K562 (cell line): ENCODE measurements around the gene XCL1. TPM values are rescaled to one million over a fixed set of nuclear protein-coding genes. Genes with fewer than 3 reads are reported as not detected.

Experiments
- ATAC-seq: fragments of 200-7000 bp; cut with Tn5 transposase; 3 replicates; pipeline ENCODE4 v1.9.1; 2020; ENCODE audit warnings: moderate library complexity
- BruUV-seq: library from RNA; stranded (reverse); fragments of 400-500 nt; replicated peaks from 2 replicates; lab custom pipeline; 2021; lab: Mats Ljungman, UMichigan
- CTCF ChIA-PET: fragments of 300-600 bp; formaldehyde crosslinking; extraction: SDS; loops from one replicate; lab custom pipeline; 2021; ENCODE audit warnings: low intra/inter-chr PET ratio; lab: Yijun Ruan, JAX
- POLR2A ChIA-PET: fragments of 300-600, 350-650 bp; sonication (Branson Sonifier 250); formaldehyde crosslinking; extraction: SDS; loops from one replicate; lab custom pipeline; 2021; ENCODE audit warnings: antibody characterized with exemption, inconsistent platforms; lab: Yijun Ruan, JAX
- DNase-seq, 4 experiments: peaks; one replicate each; pipeline versions ENCODE4 v3.0.0 to v3.0.0-alpha.2; 2011 to 2018; ENCODE audit warnings: low spot score in 3 of 4, mixed read lengths in 3 of 4; ENCODE audit errors: extremely low read depth in 1 of 4
- FAIRE-seq: peaks from 2 replicates; lab custom pipeline; 2011; peaks lifted over from hg19 to GRCh38; lab: Jason Lieb, UNC
- H2AFZ ChIP-seq: 2 replicates; pipeline ENCODE4 v1.6.0; 2011; ENCODE audit warnings: low read depth, low read length, control low read depth, inconsistent platforms
- H3K27ac ChIP-seq: fragments of 200-600 bp; 3 replicates; pipeline ENCODE4 v1.8.0; 2011; ENCODE audit warnings: low read depth, mild to moderate bottlenecking, control low read depth, inconsistent platforms, low read length, moderate library complexity, mixed read lengths; ENCODE audit errors: extremely low read depth
- H3K27me3 ChIP-seq, 2 experiments: fragments of 300-600 bp in 1 of 2; 2 replicates in 1 of 2; 3 replicates in 1 of 2; pipeline versions ENCODE4 v1.6.0 to v1.8.0; 2011; ENCODE audit warnings: inconsistent platforms in 2 of 2, low read length in 2 of 2, mild to moderate bottlenecking in 1 of 2, mixed read lengths in 1 of 2, moderate library complexity in 1 of 2; ENCODE audit not compliant: control insufficient read depth in 2 of 2, insufficient read depth in 2 of 2
- H3K36me3 ChIP-seq: fragments of 300-600 bp; 3 replicates; pipeline ENCODE4 v1.8.0; 2011; ENCODE audit warnings: mild to moderate bottlenecking, low read length, inconsistent platforms; ENCODE audit not compliant: control insufficient read depth, insufficient read depth
- H3K4me1 ChIP-seq, 2 experiments: fragments of 200-600 bp in 1 of 2; replicated peaks in 1 of 2; 2 replicates in 1 of 2; 3 replicates in 1 of 2; pipeline versions ENCODE4 v1.5.1 to v1.8.0; 2011; ENCODE audit warnings: inconsistent platforms in 2 of 2, low read length in 2 of 2, mild to moderate bottlenecking in 1 of 2, mixed read lengths in 1 of 2, moderate library complexity in 1 of 2; ENCODE audit not compliant: control insufficient read depth in 2 of 2, insufficient read depth in 2 of 2
- H3K4me2 ChIP-seq: 2 replicates; pipeline ENCODE4 v1.6.1; 2011; ENCODE audit warnings: low read length, control low read depth, inconsistent platforms, mixed read lengths; ENCODE audit not compliant: insufficient read depth
- H3K4me3 ChIP-seq: fragments of 200-600 bp; sonication (generic), shearing (Covaris generic); 2 replicates; pipeline ENCODE4 v1.5.1; 2016; ENCODE audit warnings: control low read depth, inconsistent platforms
- H3K79me2 ChIP-seq: fragments of 200-600 bp; 3 replicates; pipeline ENCODE4 v1.8.0; 2011; ENCODE audit warnings: low read length, inconsistent platforms; ENCODE audit not compliant: control insufficient read depth, insufficient read depth
- H3K9ac ChIP-seq, 2 experiments: 2 replicates each; pipeline versions ENCODE4 v1.6.0 to v1.6.1; 2011; ENCODE audit warnings: low read depth in 2 of 2, low read length in 2 of 2, control low read depth in 1 of 2, inconsistent platforms in 1 of 2, mild to moderate bottlenecking in 1 of 2, mixed read lengths in 1 of 2; ENCODE audit not compliant: insufficient read depth in 1 of 2
- H3K9me1 ChIP-seq: one replicate; pipeline ENCODE4 v1.6.0; 2011; ENCODE audit warnings: inconsistent platforms, mild to moderate bottlenecking, low read length, moderate library complexity; ENCODE audit not compliant: control insufficient read depth, insufficient read depth
- H3K9me3 ChIP-seq: replicated peaks from 2 replicates; pipeline ENCODE4 v1.5.1; 2011; ENCODE audit warnings: low read depth, low read length, inconsistent platforms; ENCODE audit not compliant: control insufficient read depth, insufficient read depth
- H4K20me1 ChIP-seq: replicated peaks from 2 replicates; pipeline ENCODE4 v1.6.1; 2011; ENCODE audit warnings: low read length, inconsistent platforms, mixed read lengths; ENCODE audit not compliant: control insufficient read depth, insufficient read depth
- ETS2 ChIP-seq: IDR thresholded peaks from 2 replicates; pipeline ENCODE4 v1.6.1; 2016; ENCODE audit warnings: borderline replicate concordance, missing genetic modification characterization, mild to moderate bottlenecking, moderate library complexity, missing compliant biosample characterization; ENCODE audit not compliant: poor library complexity, severe bottlenecking
- FOXA3 ChIP-seq, 2 experiments: fragments of 450-650 bp in 1 of 2; sonication (generic) in 1 of 2; formaldehyde crosslinking; IDR thresholded peaks in 1 of 2; conservative IDR thresholded peaks in 1 of 2; 2 replicates each; pipeline versions ENCODE4 v1.4.0 to v1.8.0; 2020 to 2022; ENCODE audit warnings: mild to moderate bottlenecking in 2 of 2, missing genetic modification reagents in 1 of 2
- KDM5B ChIP-seq: fragments of 200-600 bp; sonication (generic); IDR thresholded peaks from 2 replicates; pipeline ENCODE4 v1.6.1; 2012; ENCODE audit warnings: low read depth, mild to moderate bottlenecking, moderate library complexity, low read length, control low read depth, inconsistent platforms; ENCODE audit not compliant: insufficient replicate concordance
- LARP7 ChIP-seq: fragments of 450-650 bp; IDR thresholded peaks from 2 replicates; pipeline ENCODE4 v1.6.1; 2016
- SMAD1 ChIP-seq: fragments of 150-350 bp; IDR thresholded peaks from 2 replicates; pipeline ENCODE4 v1.6.1; 2014; ENCODE audit warnings: low read length, low read depth; ENCODE audit not compliant: partially characterized antibody
- TARDBP ChIP-seq: fragments of 450-650 bp; IDR thresholded peaks from 2 replicates; pipeline ENCODE4 v1.6.1; 2016
- ZKSCAN1 ChIP-seq: fragments of 150-350 bp; IDR thresholded peaks from 2 replicates; pipeline ENCODE4 v1.6.1; 2016; ENCODE audit warnings: low read depth, low read length
- ZNF140 ChIP-seq: fragments of 250-450 bp; sonication (Bioruptor Pico); IDR thresholded peaks from 2 replicates; pipeline ENCODE4 v1.8.0; 2021; ENCODE audit warnings: moderate library complexity, mild to moderate bottlenecking, inconsistent platforms
- ZNF584 ChIP-seq: fragments of 200-800 bp; sonication (Bioruptor generic); IDR thresholded peaks from 2 replicates; pipeline ENCODE4 v1.6.1; 2016; ENCODE audit warnings: low read depth, mild to moderate bottlenecking, missing genetic modification characterization, missing compliant biosample characterization
- ZNF589 ChIP-seq: fragments of 200-800 bp; sonication (Bioruptor generic); IDR thresholded peaks from 2 replicates; pipeline ENCODE4 v1.6.1; 2016; ENCODE audit warnings: low read depth, missing genetic modification characterization, missing compliant biosample characterization
- in situ Hi-C: fragments of 300-500 bp; cut with MboI; formaldehyde crosslinking; loops from 4 replicates; pipeline ENCODE4 v1.15.0; 2018; ENCODE audit warnings: inconsistent platforms, mixed read lengths
- intact Hi-C: fragments of 100-400 bp; cut with micrococcal nuclease; formaldehyde crosslinking; loops from 2 replicates; pipeline ENCODE4 v1.14.2; 2022
- polyA plus RNA-seq, 8 experiments: library from polyadenylated mRNA; depleted of rRNA in 4 of 8; stranded (reverse) in 5 of 8; unstranded in 3 of 8; fragments of >200 nt; fragmentation: Nextera tagmentation in 2 of 8; fragmentation: Illumina TruSeq in 1 of 8; extraction: Ambion mirVana in 2 of 8; extraction: Trizol in 1 of 8; gene quantifications; 2 replicates each; pipeline versions ENCODE4 v1.2.1 to v1.2.3, GENCODE V29; 2011 to 2014; ENCODE audit warnings: inconsistent platforms in 1 of 8, missing spikeins in 1 of 8
- total RNA-seq, 7 experiments: library from RNA; depleted of rRNA in 6 of 7; stranded (reverse); fragments of >200 nt in 6 of 7; fragmentation: Illumina TruSeq in 2 of 7; extraction: Trizol in 2 of 7; gene quantifications; 2 replicates each; pipeline versions ENCODE4 v1.2.1 to v1.2.3, GENCODE V29; 2011 to 2021; ENCODE audit warnings: low replicate concordance in 1 of 7
- TF ChIP-seq, protein P1 (sequence below): sonication (generic); formaldehyde crosslinking; IDR thresholded peaks from 2 replicates; pipeline ENCODE4 v1.8.0; 2022; ENCODE audit warnings: missing genetic modification reagents, mild to moderate bottlenecking, moderate library complexity, borderline replicate concordance

Gene XCL1
- total and polyA plus RNA-seq, 9 of the 15 experiments (the other 6 are each of a cell fraction or from before 2014, with no cell fraction given): 0.06 to 0.09 (median 0.06) TPM; not detected in 6

DNA sequence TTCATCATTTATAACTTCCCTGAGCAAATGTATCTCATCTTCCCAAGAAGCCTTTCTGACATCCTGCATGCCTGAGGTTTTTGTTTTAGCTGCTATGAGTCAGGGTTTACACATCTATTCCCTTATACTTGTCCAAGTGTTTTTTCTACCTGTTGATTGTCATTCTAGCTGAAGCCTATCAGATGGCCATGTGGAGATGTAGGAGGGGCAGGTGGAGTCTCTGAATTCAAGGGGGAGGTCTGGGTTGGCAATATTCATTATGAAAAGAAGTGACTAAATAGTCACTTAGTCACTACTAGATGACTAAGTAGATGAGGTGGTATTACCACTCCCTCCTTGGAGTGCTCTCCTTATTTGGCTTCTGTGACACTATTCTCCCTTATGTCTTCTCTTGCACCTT lies 52.4 kb downstream of the XCL1 start:
- no peaks in the 10 kb centered on the region for H3K79me2 ChIP-seq
- in situ Hi-C loops (no loop called here), intact Hi-C loops (no loop called here)
- BruUV-seq: no TSS peak
- H3K27me3 ChIP-seq: peaks cover 0 to 7% of the 10 kb centered on the region in 2 experiments; a peak in 1 of 5 replicates
- ATAC-seq (no peak), FAIRE-seq (no peak), DNase-seq (no peak)
- ChIA-PET CTCF (no interaction called here), POLR2A (no interaction called here)
- H3K36me3 ChIP-seq: no peaks in the 10 kb centered on the region
- no peak overlapping the region for H2AFZ ChIP-seq
- no peaks in the 10 kb centered on the region for H3K9me3 ChIP-seq
- H3K9ac ChIP-seq: no peak overlapping the region
- H3K4me1 ChIP-seq: no peaks in the 10 kb centered on the region
- H4K20me1 ChIP-seq: no peaks in the 10 kb centered on the region
- no peak overlapping the region for H3K4me2 ChIP-seq
- no peak overlapping the region for H3K4me3 ChIP-seq
- TF ChIP-seq ZNF589 (CRISPR knock-in tag): no peak
- TF ChIP-seq ZNF140: no peak
- no peak for TF ChIP-seq ZKSCAN1
- TF ChIP-seq, protein P1, sequence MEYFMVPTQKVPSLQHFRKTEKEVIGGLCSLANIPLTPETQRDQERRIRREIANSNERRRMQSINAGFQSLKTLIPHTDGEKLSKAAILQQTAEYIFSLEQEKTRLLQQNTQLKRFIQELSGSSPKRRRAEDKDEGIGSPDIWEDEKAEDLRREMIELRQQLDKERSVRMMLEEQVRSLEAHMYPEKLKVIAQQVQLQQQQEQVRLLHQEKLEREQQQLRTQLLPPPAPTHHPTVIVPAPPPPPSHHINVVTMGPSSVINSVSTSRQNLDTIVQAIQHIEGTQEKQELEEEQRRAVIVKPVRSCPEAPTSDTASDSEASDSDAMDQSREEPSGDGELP (CRISPR knock-in tag): no peak
- no peak for TF ChIP-seq FOXA3 (CRISPR knock-in tag; conservative IDR thresholded peaks at IDR 0.05 in 1 of 2, IDR thresholded peaks at IDR 0.05 in 1 of 2)
- TF ChIP-seq ETS2 (tag): no peak
- TF ChIP-seq KDM5B: no peak
- TF ChIP-seq LARP7: no peak
- TF ChIP-seq SMAD1: no peak
- TF ChIP-seq TARDBP: no peak
- TF ChIP-seq ZNF584 (CRISPR knock-in tag): no peak
- no peaks in the 10 kb centered on the region for H3K9me1 ChIP-seq
- H3K27ac ChIP-seq: no peak overlapping the region
